Astrocyte of the spinal cord (primary cell): ENCODE results near the gene DVL1.
"Not testable (repeated sequence)": the region's sequence is repeated elsewhere in the genome, so short reads cannot be mapped to it uniquely, and the experiment has no call there.

ENCODE experiments used
- DNase-seq: peaks from one replicate; pipeline ENCODE4 v3.0.0; 2011; ENCODE audit warnings: low read depth, low spot score
- H3K4me3 ChIP-seq: 2 replicates; pipeline ENCODE4 v1.5.1; 2011; ENCODE audit warnings: low read depth, mild to moderate bottlenecking, low read length, moderate library complexity
- in situ Hi-C: cut with HindIII; loops from 2 replicates; pipeline ENCODE4 v1.10.0; 2017; ENCODE audit warnings: low sequenced_read_pairs
- TF ChIP-seq, protein P1 (sequence below): IDR thresholded peaks from 2 replicates; pipeline ENCODE4 v1.5.1; 2012; ENCODE audit warnings: low read depth, mild to moderate bottlenecking, low read length, inconsistent platforms

Gene DVL1

DNA sequence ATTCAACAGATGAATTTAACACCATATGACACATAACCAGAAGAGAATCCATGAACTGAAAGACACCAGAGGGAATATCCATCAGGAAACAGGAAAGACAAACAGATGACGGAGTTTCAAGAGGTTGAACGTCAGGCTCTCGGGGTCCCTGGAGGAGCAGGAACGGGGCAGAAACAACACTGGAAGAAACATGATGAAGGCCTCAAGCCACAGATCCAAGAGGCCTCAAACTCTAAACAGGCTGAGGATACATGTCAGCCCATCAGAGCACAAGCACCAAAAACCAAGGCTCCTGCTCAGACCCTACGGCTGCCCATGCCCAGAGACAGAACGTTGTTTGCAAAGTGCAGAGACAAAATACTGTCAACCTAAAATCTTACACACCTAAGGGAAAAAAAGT lies 31.8 kb downstream of the DVL1 start:
- in situ Hi-C loops, result no loop called here
- DNase-seq, result no peak
- H3K4me3 ChIP-seq, result no peak overlapping the region
- TF ChIP-seq, protein P1, sequence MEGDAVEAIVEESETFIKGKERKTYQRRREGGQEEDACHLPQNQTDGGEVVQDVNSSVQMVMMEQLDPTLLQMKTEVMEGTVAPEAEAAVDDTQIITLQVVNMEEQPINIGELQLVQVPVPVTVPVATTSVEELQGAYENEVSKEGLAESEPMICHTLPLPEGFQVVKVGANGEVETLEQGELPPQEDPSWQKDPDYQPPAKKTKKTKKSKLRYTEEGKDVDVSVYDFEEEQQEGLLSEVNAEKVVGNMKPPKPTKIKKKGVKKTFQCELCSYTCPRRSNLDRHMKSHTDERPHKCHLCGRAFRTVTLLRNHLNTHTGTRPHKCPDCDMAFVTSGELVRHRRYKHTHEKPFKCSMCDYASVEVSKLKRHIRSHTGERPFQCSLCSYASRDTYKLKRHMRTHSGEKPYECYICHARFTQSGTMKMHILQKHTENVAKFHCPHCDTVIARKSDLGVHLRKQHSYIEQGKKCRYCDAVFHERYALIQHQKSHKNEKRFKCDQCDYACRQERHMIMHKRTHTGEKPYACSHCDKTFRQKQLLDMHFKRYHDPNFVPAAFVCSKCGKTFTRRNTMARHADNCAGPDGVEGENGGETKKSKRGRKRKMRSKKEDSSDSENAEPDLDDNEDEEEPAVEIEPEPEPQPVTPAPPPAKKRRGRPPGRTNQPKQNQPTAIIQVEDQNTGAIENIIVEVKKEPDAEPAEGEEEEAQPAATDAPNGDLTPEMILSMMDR, result no peak

DNA sequence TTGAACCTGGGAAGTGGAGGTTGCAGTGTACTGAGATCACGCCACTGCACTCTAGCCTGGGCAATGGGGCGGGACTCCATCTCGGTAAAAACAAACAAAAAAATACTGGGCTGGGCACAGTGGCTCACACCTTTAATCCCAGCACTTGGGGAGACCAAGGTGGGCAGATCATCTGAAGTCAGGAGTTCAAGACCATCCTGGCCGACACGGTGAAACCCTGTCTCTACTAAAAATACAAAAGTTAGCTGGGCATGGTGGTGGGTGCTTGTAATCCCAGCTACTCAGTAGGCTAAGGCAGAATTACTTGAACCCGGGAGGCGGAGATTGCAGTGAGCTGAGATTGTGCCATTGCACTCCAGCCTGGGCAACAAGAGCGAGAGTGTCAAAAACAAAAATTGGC lies 33.0 kb downstream of the DVL1 start:
- in situ Hi-C loops, H3K4me3 ChIP-seq, DNase-seq: not testable (repeated sequence)

DNA sequence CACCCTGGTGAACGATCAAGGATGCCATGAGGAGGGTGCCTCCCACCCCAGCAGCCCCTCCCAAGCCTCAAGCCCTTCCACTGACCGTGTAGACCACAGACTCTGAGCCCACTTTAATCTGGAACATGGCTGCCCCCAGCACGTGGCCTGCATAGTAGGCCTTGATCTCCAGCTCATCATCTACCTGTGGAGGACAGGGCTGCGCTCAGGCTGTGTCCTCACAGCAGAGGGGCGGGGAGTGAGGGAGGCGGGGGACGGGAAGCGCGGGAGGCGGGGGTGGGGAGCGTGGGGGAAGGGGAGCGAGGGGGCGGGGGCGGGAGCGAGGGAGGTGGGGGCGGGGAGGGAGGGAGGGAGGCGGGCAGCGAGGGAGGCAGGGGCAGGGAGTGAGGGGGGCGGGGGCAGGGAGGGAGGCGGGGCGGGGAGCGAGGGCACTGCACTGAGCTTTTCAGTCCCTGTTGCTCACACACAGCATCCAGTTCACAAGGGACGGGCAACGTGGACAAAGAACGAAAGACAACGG lies 33.7 kb downstream of the DVL1 start:
- TF ChIP-seq, protein P1, result no peak
- in situ Hi-C loops, result no loop called here
- DNase-seq, result no peak
- H3K4me3 ChIP-seq, result no peak overlapping the region

DNA sequence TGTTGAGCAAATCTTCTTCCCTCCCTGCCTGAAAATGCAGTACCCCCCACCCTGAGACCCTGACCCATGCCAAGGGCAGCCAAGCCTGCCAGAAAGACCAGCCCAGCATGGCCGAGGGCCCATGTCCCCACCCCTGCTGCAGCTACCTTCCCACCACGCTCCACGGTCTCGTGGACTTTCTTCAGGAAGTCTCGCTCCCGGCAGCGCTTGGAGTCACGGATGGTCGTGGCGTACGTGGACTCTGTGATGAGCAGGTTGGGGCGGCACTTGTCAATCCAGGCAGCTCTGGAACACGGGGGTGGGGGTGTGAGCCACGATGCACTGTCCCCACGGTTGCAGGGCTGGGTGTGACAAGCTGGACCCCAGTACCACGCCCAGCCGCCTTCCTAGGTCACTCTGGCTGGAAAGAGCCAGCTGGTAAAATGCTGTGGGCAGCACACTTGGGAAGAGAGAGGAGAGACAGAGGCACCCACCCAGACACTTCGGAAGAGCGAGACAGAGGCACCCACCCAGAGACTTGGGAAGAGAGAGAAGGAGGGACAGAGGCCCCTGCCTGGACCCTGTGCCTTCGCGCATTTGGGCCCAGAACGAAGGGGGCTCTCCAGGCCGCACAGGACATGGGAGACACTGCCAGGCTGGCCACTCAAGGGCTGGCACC lies 34.4 kb downstream of the DVL1 start:
- TF ChIP-seq, protein P1, result no peak
- in situ Hi-C loops, result no loop called here
- H3K4me3 ChIP-seq, result no peak overlapping the region
- no peak for DNase-seq

DNA sequence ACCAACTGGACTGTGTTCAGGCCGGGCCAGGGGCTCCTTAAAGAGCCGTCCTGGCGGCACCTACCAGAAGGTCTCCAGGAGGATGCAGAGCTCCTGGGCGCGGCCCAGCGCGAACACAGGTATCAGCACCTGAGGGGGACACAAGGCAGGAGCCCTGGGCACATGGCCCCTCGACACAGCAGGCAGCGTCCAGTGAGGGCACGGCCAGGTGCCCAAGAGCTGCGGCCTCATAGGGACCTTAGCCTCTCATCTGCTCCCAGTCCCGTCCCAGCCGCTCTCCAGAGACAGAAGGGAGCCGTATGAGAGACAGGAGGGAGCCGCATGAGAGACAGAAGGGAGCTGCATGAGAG lies 35.0 kb downstream of the DVL1 start:
- in situ Hi-C loops, result no loop called here
- H3K4me3 ChIP-seq, result no peak overlapping the region
- DNase-seq, result no peak
- TF ChIP-seq, protein P1, result no peak

DNA sequence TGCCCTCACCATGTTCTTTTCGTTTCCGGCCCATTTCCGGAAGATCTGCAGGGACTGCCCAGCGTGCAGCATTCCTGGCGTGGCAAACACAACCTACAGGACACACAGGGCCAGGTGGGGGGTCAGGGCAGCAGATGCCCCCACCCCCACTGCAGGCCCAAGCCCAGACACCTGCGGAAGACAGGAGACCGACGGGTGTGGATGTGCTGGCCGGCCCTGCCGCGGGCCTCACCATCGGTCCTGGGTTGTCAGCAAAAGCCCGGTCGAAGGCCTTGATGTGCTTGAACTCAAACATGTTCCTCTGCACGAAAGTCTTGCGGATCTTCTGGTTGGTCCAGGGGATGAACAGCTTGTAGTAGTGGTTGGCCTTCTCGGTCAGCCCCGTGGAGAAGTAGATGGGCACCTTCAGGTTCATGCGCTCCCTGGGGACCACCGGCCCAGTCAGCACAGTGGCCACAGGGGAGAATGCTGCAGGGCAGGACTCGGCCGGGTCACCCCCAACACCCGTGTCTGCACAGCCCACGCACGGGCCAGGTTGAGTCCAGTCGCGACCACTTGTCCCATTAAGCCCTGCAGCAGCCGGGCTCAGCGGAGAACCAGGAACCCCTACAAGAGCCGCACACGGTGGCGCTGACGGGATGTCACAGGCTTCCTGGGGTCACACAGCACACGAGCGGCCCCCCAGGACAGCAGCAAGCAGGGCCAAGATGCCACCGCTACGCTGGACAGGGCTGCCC lies 35.5 kb downstream of the DVL1 start:
- DNase-seq, result no peak
- in situ Hi-C loops, result no loop called here
- no peak overlapping the region for H3K4me3 ChIP-seq
- TF ChIP-seq, protein P1, result no peak
